ENCODE data around the gene MPDZ. TPM values are rescaled to one million over a fixed set of nuclear protein-coding genes. Genes with fewer than 3 reads are reported as not detected.

Gene MPDZ
- total RNA-seq, 2 experiments from 2014 or later = not detected

- Mint-ChIP-seq H3K4me3 (no peak overlapping the region), H3K9me3 (no peaks in the 10 kb centered on the region), H3K4me1 (no peaks in the 10 kb centered on the region), H3K36me3 (no peaks in the 10 kb centered on the region), H3K27me3 (peaks cover 29% of the 10 kb centered on the region), H3K27ac (no peak overlapping the region)
- POLR2A ChIA-PET = no interaction called here
- DNase-seq (no peak), ATAC-seq (ENCODE audit: low read depth) (no peak)
Measured at GRCh38 chr9:13278368-13279246, 885 bp downstream of the MPDZ start.

DNA sequence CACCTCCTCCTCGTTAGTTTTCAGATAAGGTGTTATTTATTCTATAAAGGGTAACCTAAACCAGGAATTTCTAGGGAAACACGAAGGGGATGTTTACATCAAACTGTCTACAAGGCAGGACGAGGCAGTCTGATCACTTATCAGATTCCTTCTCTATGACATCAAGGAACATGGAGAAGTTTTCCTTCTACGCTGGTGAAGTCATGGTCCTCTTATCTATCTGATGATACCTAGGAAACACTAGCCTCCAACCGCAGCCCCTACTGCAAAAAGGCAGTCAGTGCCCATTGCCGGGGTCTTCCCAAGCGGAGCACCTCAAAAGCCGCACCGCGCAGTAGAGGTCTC, 1.5 kb downstream of the MPDZ start:
- peaks cover 29% of the 10 kb centered on the region for H3K27me3 Mint-ChIP-seq
- POLR2A ChIA-PET = no interaction called here
- H3K36me3 Mint-ChIP-seq = no peaks in the 10 kb centered on the region
- DNase-seq (no peak), ATAC-seq (ENCODE audit: low read depth) (no peak)
- no peak overlapping the region for H3K4me3 Mint-ChIP-seq
- no peak overlapping the region for H3K27ac Mint-ChIP-seq
- H3K9me3 Mint-ChIP-seq = no peaks in the 10 kb centered on the region
- no peaks in the 10 kb centered on the region for H3K4me1 Mint-ChIP-seq

DNA sequence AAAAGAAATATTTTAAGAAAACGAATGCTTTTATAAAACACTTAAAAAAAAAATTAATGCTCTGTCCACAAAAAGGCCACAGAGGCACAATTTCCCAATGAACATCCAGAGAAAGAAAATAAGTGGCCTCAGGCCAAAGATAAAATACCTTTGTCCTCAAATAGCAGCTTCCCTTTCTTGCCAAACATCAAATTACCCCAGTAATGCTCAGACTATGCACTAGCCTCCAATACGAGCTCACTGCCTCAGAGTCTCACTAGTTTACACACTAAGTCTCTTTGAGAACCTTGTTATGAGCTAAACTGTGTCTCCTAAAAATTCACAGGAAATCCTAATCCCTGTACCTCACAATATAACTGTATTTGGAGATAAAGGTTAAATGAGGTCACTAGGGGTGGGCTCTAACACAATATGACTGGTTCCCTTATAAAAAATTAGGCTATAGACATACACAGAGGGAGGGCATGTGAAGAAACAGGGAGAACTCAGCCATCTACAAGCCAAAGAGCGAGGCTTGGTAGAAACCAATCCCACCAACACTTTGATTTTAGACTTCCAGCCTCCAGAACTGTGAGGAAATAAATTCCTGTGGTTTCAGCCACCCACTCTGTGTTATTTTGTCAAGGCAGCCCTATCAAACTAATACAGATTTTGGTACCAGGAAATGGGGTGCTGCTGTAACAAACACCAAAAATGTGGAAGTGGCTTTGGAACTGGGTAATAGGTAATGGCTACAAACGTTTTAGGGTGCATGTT, 4.4 kb downstream of the MPDZ start:
- H3K4me1 Mint-ChIP-seq = no peaks in the 10 kb centered on the region
- DNase-seq = no peak
- H3K27me3 Mint-ChIP-seq = peaks cover 20% of the 10 kb centered on the region
- no peak for ATAC-seq (ENCODE audit: low read depth)
- no peak overlapping the region for H3K4me3 Mint-ChIP-seq
- H3K27ac Mint-ChIP-seq = no peak overlapping the region
- POLR2A ChIA-PET = no interaction called here
- no peaks in the 10 kb centered on the region for H3K9me3 Mint-ChIP-seq
- H3K36me3 Mint-ChIP-seq = no peaks in the 10 kb centered on the region

DNA sequence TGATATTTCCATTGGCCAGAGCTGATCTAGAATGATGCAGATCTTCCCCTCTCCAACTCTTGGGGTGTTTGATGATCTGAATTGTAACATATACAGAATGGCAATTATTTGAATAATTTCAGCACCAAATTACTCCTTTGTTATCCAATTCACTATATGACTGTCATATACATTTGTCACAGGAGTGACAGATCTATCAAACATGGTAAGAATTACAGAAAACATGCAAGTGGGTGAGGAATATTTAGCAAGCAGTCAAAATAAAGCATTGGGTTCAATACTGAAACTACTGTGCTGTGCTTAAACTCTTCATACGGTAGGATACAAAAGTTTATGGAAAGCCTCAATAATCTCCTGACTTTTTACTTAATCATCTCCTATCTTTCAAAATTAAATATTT, 8.8 kb downstream of the MPDZ start:
- POLR2A ChIA-PET = no interaction called here
- no peak for ATAC-seq (ENCODE audit: low read depth)

GRCh38 chr9:13269589-13270452, 9.7 kb downstream of the MPDZ start:
- no peak for DNase-seq
- POLR2A ChIA-PET = no interaction called here
- Mint-ChIP-seq H3K27me3 (no peaks in the 10 kb centered on the region), H3K4me3 (no peak overlapping the region), H3K36me3 (no peaks in the 10 kb centered on the region), H3K27ac (no peak overlapping the region), H3K4me1 (no peaks in the 10 kb centered on the region), H3K9me3 (no peaks in the 10 kb centered on the region)
- no peak for ATAC-seq (ENCODE audit: low read depth)

More for the DNA sequence above, 8.8 kb downstream of the MPDZ start:
- no peak overlapping the region for H3K4me3 Mint-ChIP-seq
- no peaks in the 10 kb centered on the region for H3K4me1 Mint-ChIP-seq
- no peaks in the 10 kb centered on the region for H3K36me3 Mint-ChIP-seq
- no peak for DNase-seq
- no peaks in the 10 kb centered on the region for H3K27me3 Mint-ChIP-seq
- no peak overlapping the region for H3K27ac Mint-ChIP-seq
- no peaks in the 10 kb centered on the region for H3K9me3 Mint-ChIP-seq

DNA sequence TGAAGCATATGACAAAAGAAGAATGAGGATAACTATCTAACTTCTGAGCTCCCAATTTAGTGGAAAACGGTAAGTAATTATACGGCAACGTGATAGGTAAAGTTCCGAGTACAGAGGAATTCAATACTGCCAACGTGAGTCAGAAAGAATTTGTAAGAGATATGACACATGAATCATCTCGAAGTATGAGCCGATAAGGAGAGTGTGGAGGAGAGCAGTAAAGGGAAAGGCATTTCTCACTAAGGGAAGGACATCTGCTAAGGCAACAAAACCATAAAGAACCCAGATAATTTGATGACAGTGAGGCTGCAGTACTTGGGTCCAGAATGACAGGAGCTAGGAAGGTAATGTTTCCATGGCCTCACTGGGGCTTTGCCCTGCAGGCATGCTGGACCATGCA, 11.0 kb downstream of the MPDZ start:
- no peaks in the 10 kb centered on the region for H3K27me3 Mint-ChIP-seq
- H3K4me3 Mint-ChIP-seq = no peak overlapping the region
- H3K9me3 Mint-ChIP-seq = no peaks in the 10 kb centered on the region
- no peaks in the 10 kb centered on the region for H3K4me1 Mint-ChIP-seq
- H3K27ac Mint-ChIP-seq = no peak overlapping the region
- H3K36me3 Mint-ChIP-seq = no peaks in the 10 kb centered on the region
- POLR2A ChIA-PET = no interaction called here
- ATAC-seq (ENCODE audit: low read depth) = no peak
- no peak for DNase-seq

- POLR2A ChIA-PET = no interaction called here
- no peaks in the 10 kb centered on the region for H3K9me3 Mint-ChIP-seq
- DNase-seq = no peak
- H3K4me3 Mint-ChIP-seq = no peak overlapping the region
- no peaks in the 10 kb centered on the region for H3K4me1 Mint-ChIP-seq
- no peaks in the 10 kb centered on the region for H3K36me3 Mint-ChIP-seq
- no peak for ATAC-seq (ENCODE audit: low read depth)
- H3K27ac Mint-ChIP-seq = no peak overlapping the region
- H3K27me3 Mint-ChIP-seq = no peaks in the 10 kb centered on the region
Measured at GRCh38 chr9:13267743-13268142, 11.7 kb downstream of the MPDZ start.

- Mint-ChIP-seq H3K27ac (no peak overlapping the region), H3K9me3 (no peaks in the 10 kb centered on the region), H3K27me3 (no peaks in the 10 kb centered on the region), H3K36me3 (no peaks in the 10 kb centered on the region), H3K4me1 (no peaks in the 10 kb centered on the region), H3K4me3 (no peak overlapping the region)
- ATAC-seq (ENCODE audit: low read depth) (no peak), DNase-seq (no peak)
- POLR2A ChIA-PET = no interaction called here
Measured at GRCh38 chr9:13266167-13266566, 13.3 kb downstream of the MPDZ start.

GRCh38 chr9:13264788-13265187, 14.7 kb downstream of the MPDZ start:
- Mint-ChIP-seq H3K4me1 (no peaks in the 10 kb centered on the region), H3K9me3 (no peaks in the 10 kb centered on the region), H3K36me3 (no peaks in the 10 kb centered on the region), H3K27ac (no peak overlapping the region), H3K27me3 (no peaks in the 10 kb centered on the region), H3K4me3 (no peak overlapping the region)
- ATAC-seq (ENCODE audit: low read depth) (no peak), DNase-seq (no peak)
- POLR2A ChIA-PET = no interaction called here

DNA sequence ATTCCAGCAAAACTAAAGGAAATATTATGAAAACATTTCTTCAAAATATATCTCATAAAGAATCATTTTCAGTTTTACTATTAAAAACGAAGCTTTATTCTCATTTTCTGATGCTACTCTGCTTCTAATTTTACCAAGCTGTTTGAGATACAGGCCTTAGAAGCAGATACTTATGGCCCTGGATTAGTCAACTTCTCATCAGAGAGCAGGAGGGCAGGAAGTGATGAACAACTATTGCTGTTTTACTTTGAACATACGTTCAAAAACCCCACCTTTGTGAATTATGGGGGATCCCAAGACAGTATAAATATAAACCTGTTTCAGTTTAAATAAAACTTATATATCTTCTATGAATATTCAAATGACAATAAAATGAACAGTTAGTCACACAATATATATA, 16.0 kb downstream of the MPDZ start:
- Mint-ChIP-seq H3K27ac (no peak overlapping the region), H3K4me1 (no peaks in the 10 kb centered on the region), H3K4me3 (no peak overlapping the region), H3K9me3 (peaks cover 2% of the 10 kb centered on the region), H3K36me3 (no peaks in the 10 kb centered on the region), H3K27me3 (no peaks in the 10 kb centered on the region)
- POLR2A ChIA-PET = no interaction called here
- ATAC-seq (ENCODE audit: low read depth) (no peak), DNase-seq (no peak)

DNA sequence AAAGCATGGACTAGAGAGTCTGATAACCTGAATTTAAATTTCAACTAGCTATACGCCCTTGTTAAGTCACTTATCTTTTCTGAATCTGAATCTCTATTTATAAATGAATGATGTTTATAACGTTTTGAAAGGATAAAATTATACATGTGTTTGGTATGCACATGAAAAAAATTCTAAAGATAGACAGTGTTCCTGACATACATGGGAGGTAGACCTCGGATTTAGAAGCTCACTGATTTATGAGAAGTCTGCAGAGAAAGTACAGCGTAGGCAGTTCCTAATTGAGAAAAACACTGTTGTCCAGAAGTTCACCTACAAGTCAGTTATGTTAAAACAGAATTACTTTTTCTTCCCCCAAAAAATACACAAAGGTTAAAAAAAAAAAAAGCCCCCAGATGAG, 26.6 kb downstream of the MPDZ start:
- H3K9me3 Mint-ChIP-seq = no peaks in the 10 kb centered on the region
- no peak for DNase-seq
- H3K36me3 Mint-ChIP-seq = no peaks in the 10 kb centered on the region
- no peaks in the 10 kb centered on the region for H3K4me1 Mint-ChIP-seq
- no peaks in the 10 kb centered on the region for H3K27me3 Mint-ChIP-seq
- no peak for ATAC-seq (ENCODE audit: low read depth)
- H3K27ac Mint-ChIP-seq = no peak overlapping the region
- POLR2A ChIA-PET = no interaction called here
- H3K4me3 Mint-ChIP-seq = no peak overlapping the region

DNA sequence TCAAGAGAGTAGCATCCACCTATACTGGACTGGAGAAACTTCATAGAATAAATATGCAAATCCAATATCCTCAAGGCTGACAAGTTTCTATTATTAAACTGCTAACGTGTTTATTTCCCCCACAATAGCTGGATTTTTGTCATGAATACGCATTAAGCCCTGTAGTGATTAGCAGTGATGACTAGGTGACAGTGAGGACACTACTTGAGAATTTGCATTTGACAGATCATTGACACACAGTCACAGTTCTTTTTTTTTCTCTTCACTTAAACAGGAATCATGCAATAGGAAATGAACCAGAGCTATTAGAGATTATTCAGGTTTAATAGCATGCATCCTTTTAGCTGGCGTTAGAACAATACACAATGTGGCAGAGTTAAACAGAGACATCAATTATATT, 35.3 kb downstream of the MPDZ start:
- DNase-seq (no peak), ATAC-seq (ENCODE audit: low read depth) (no peak)
- H3K9me3 Mint-ChIP-seq = no peaks in the 10 kb centered on the region
- H3K4me1 Mint-ChIP-seq = no peaks in the 10 kb centered on the region
- no peaks in the 10 kb centered on the region for H3K27me3 Mint-ChIP-seq
- H3K36me3 Mint-ChIP-seq = no peaks in the 10 kb centered on the region
- no peak overlapping the region for H3K27ac Mint-ChIP-seq
- POLR2A ChIA-PET = no interaction called here
- no peak overlapping the region for H3K4me3 Mint-ChIP-seq

DNA sequence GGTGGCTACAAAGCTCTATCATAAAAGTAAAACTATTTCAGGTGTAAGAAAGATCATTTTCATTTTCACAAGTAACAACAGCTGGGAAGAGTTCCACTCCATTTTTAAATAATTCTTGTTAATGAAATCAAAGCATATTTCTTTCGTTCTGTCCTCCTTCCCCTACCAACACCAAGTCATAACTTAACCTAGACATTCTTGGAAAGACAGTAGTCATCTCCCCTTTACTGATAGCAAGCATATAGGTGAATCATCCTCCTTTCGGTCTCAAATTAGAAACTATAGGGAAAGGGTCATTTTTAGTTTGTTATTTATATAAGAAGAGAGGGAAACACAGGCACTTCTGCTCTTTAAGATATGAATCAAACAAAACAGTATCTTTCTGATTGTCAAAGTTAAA, 38.2 kb downstream of the MPDZ start:
- no peak overlapping the region for H3K27ac Mint-ChIP-seq
- H3K36me3 Mint-ChIP-seq = no peaks in the 10 kb centered on the region
- H3K4me3 Mint-ChIP-seq = no peak overlapping the region
- POLR2A ChIA-PET = no interaction called here
- H3K9me3 Mint-ChIP-seq = no peaks in the 10 kb centered on the region
- ATAC-seq (ENCODE audit: low read depth) (no peak), DNase-seq (no peak)
- no peaks in the 10 kb centered on the region for H3K4me1 Mint-ChIP-seq
- no peaks in the 10 kb centered on the region for H3K27me3 Mint-ChIP-seq
